NB4 (cell line): ENCODE results near the gene TCF4.

Experiments used
- DNase-seq: peaks from one replicate; pipeline ENCODE4 v3.0.0; 2010; ENCODE audit warnings: low read depth
- H3K4me3 ChIP-seq: one replicate; pipeline ENCODE4 v1.5.1; 2011; ENCODE audit warnings: mild to moderate bottlenecking, low read depth, low read length, moderate library complexity
- CTCF ChIP-seq: IDR thresholded peaks from one replicate; pipeline ENCODE4 v1.5.1; 2012; ENCODE audit warnings: low read depth, low read length
- MAX ChIP-seq: IDR thresholded peaks from 2 replicates; pipeline ENCODE4 v1.6.1; 2011; ENCODE audit warnings: low read depth, low read length
- MYC ChIP-seq: IDR thresholded peaks from 2 replicates; pipeline ENCODE4 v1.6.1; 2011; ENCODE audit warnings: low read depth, low read length
- POLR2A ChIP-seq: IDR thresholded peaks from 2 replicates; pipeline ENCODE4 v1.6.1; 2011; ENCODE audit warnings: mild to moderate bottlenecking; ENCODE audit not compliant: insufficient read length; ENCODE audit errors: extremely low read depth

Gene TCF4

GRCh38 chr18:55300421-55300935 is 287.5 kb downstream of the TCF4 start:
- TF ChIP-seq POLR2A (no peak), CTCF (no peak), MYC (no peak), MAX (no peak)
- H3K4me3 ChIP-seq: no peak overlapping the region

GRCh38 chr18:55296778-55297177 is 291.2 kb downstream of the TCF4 start:
- no peak for DNase-seq
- TF ChIP-seq POLR2A (no peak), MAX (no peak), CTCF (no peak), MYC (no peak)

More at GRCh38 chr18:55300421-55300935, 287.5 kb downstream of the TCF4 start:
- DNase-seq: no peak

GRCh38 chr18:55296115-55296514 is 291.9 kb downstream of the TCF4 start:
- DNase-seq: no peak
- no peak for TF ChIP-seq MYC
- no peak for TF ChIP-seq POLR2A
- no peak for TF ChIP-seq CTCF
- TF ChIP-seq MAX: no peak
- no peak overlapping the region for H3K4me3 ChIP-seq

More at GRCh38 chr18:55296778-55297177, 291.2 kb downstream of the TCF4 start:
- no peak overlapping the region for H3K4me3 ChIP-seq

- TF ChIP-seq MAX (no peak), MYC (no peak), CTCF (no peak), POLR2A (no peak)
- no peak for DNase-seq
- no peak overlapping the region for H3K4me3 ChIP-seq
Measured at GRCh38 chr18:55290898-55291297, 297.1 kb downstream of the TCF4 start.

GRCh38 chr18:55289775-55290174 is 298.2 kb downstream of the TCF4 start:
- no peak for DNase-seq
- TF ChIP-seq MAX (no peak), POLR2A (no peak), MYC (no peak), CTCF (no peak)
- no peak overlapping the region for H3K4me3 ChIP-seq

- TF ChIP-seq POLR2A (no peak), MYC (no peak), CTCF (no peak)
- DNase-seq: no peak
- no peak overlapping the region for H3K4me3 ChIP-seq
Measured at GRCh38 chr18:55289048-55289447, 298.9 kb downstream of the TCF4 start.
